Dermis blood vessel endothelial cell (primary cell): ENCODE measurements around the gene CLCN3. TPM values are rescaled to one million over a fixed set of nuclear protein-coding genes. Genes with fewer than 3 reads are reported as not detected.
A peak's percentile ranks its signal among the peaks of the same experiment; 100 is the strongest.
"Not testable (repeated sequence)": the region's sequence is repeated elsewhere in the genome, so short reads cannot be mapped to it uniquely, and the experiment has no call there.

Experiments used
- DNase-seq: peaks from one replicate; pipeline ENCODE4 v3.0.0; 2010
- total RNA-seq: library from RNA; depleted of rRNA; stranded (reverse); fragments of >200 nt; gene quantifications from 2 replicates; pipeline ENCODE4 v1.2.3, GENCODE V29; 2014

CLCN3 gene
- total RNA-seq, 1 donor from 2014 or later = 91.6 TPM

- DNase-seq = no peak
These were observed 95.4 kb downstream of the CLCN3 start for GRCh38 chr4:169715826-169716225.

GRCh38 chr4:169716677-169717076 lies 96.3 kb downstream of the CLCN3 start:
- peak; percentile 49 for DNase-seq

GRCh38 chr4:169720529-169720928 lies 100.2 kb downstream of the CLCN3 start:
- no peak for DNase-seq

GRCh38 chr4:169723207-169723965 lies 103.0 kb downstream of the CLCN3 start:
- peak; percentile 42 for DNase-seq

- peak; percentile 6 for DNase-seq
These were observed 103.9 kb downstream of the CLCN3 start for GRCh38 chr4:169724260-169724659.

GRCh38 chr4:169727616-169728015 lies 107.2 kb downstream of the CLCN3 start:
- DNase-seq = no peak

GRCh38 chr4:169730564-169730963 lies 110.2 kb downstream of the CLCN3 start:
- no peak for DNase-seq

- DNase-seq = not testable (repeated sequence)
These were observed 118.2 kb downstream of the CLCN3 start for GRCh38 chr4:169738604-169739003.

GRCh38 chr4:169741569-169741968 lies 121.2 kb downstream of the CLCN3 start:
- DNase-seq = no peak

GRCh38 chr4:169744601-169745000 lies 124.2 kb downstream of the CLCN3 start:
- no peak for DNase-seq

- no peak for DNase-seq
These were observed 124.9 kb downstream of the CLCN3 start for GRCh38 chr4:169745291-169745690.

- peak; percentile 9 for DNase-seq
These were observed 136.7 kb downstream of the CLCN3 start for GRCh38 chr4:169756971-169757574.

GRCh38 chr4:169757575-169758184 lies 137.3 kb downstream of the CLCN3 start, which contains the start of gene HPF1:
TSS of gene HPF1 (minus strand) at chr4:169757944. CDS start at chr4:169757877, 67 bp downstream.
- DNase-seq = peak; percentile 85

- DNase-seq = no peak
These were observed 138.1 kb downstream of the CLCN3 start for GRCh38 chr4:169758401-169758962.

GRCh38 chr4:169761846-169762245 lies 141.5 kb downstream of the CLCN3 start:
- no peak for DNase-seq

- DNase-seq = no peak
These were observed 145.5 kb downstream of the CLCN3 start for GRCh38 chr4:169765835-169766234.

- DNase-seq = no peak
These were observed 146.4 kb downstream of the CLCN3 start for GRCh38 chr4:169766741-169767140.

- DNase-seq = no peak
These were observed 148.0 kb downstream of the CLCN3 start for GRCh38 chr4:169768385-169768784.

GRCh38 chr4:169770416-169770815 lies 150.0 kb downstream of the CLCN3 start:
- no peak for DNase-seq

GRCh38 chr4:169771556-169772080 lies 151.2 kb downstream of the CLCN3 start:
- DNase-seq = not testable (repeated sequence)
